A673 (cell line): ENCODE data around the gene RBFOX1.

Source experiments
- CTCF ChIP-seq: fragments of 300-800, 200-600 bp; sonication (generic); conservative IDR thresholded peaks from 2 replicates; pipeline ENCODE4 v1.5.1; 2017; ENCODE audit warnings: low read depth, mild to moderate bottlenecking, antibody characterized with exemption, low read length, moderate library complexity, mixed read lengths
- EZH2 ChIP-seq: fragments of 200-600 bp; sonication (generic); IDR thresholded peaks from 2 replicates; pipeline ENCODE4 v1.6.1; 2017; ENCODE audit warnings: borderline replicate concordance, low read depth, mild to moderate bottlenecking, mixed read lengths, antibody characterized with exemption, low read length; ENCODE audit not compliant: poor library complexity, severe bottlenecking

- TF ChIP-seq CTCF: no peak
- no peak for TF ChIP-seq EZH2
These were observed 6.2 kb downstream of the RBFOX1 start for GRCh38 chr16:7338826-7339225.
